ENCODE data around the gene RAB17.

The RAB17 gene

GRCh38 chr2:237575869-237576862, 14.4 kb downstream of the RAB17 start:
- H3K4me1 ChIP-seq (ENCODE audit: control insufficient read depth, insufficient read depth, low read length) = peaks cover 5% of the 10 kb centered on the region; the same call in 1 of the 2 replicates
- no peak overlapping the region for H3K4me3 ChIP-seq (ENCODE audit: low read length)
- H3K9me3 ChIP-seq (ENCODE audit: control insufficient read depth, insufficient read depth, low read length) = no peaks in the 10 kb centered on the region

DNA sequence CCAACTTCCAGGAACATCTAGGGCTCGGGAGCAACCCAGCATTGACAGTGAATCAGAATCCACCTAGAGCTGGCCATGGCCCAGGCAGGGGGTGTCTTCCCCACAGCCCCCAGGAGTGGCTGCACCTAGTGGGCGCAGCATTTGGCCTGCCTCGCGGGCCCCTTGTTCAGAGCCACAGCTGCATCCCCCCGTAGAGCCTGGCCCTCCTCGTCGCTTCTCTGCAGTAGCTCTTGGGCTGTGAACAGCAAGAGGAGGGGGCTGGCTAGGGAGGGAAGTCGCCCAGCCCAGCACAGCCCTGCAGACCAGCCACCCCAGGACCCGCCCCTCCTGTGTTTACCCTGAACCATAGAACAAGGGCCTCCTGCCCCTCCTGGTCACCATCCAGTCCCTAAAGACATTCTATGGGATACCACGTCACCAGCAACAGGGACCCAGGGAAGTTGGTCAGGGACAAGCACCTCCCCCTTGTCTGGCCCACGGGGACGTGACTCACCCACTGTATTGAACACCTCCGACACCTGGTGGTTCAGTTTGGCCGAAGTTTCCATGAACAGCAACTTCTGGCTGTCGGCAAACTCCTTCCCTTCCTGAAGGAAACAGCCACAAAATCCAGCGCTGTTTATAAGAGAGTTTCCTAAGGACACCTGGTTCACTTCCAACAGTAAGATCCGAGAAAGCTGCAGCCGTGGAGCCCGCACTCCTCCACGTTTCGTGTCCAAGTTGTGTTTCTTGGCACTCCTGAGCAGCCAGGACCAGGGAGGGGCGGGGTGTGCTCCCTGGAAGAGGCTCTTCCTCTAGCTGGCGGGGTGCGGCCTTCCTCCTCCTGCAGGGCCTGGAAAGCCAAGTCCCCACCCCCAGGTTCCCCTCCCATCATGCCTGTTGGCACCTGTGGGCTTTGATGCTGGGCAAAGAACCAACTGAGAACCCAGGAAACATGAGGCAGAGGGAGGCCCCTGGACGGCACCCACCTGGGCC, 15.4 kb downstream of the RAB17 start:
- DNase-seq (ENCODE audit: low read depth, low spot score) = no peak
- WGBS (ENCODE audit: insufficient coverage, insufficient read length) = no CpG with 5 or more reads among the region's 25 CpGs
- H3K9me3 ChIP-seq (ENCODE audit: control insufficient read depth, insufficient read depth, low read length) = no peaks in the 10 kb centered on the region

More at GRCh38 chr2:237575869-237576862, 14.4 kb downstream of the RAB17 start:
- Histone ChIP-seq H3K27me3 (ENCODE audit: control insufficient read depth, insufficient read depth, low read length) (no peaks in the 10 kb centered on the region), H3K27ac (ENCODE audit: low read length) (no peak overlapping the region), H3K36me3 (ENCODE audit: control insufficient read depth, insufficient read depth, low read length) (peaks cover 12% of the 10 kb centered on the region)
- DNase-seq (ENCODE audit: low read depth, low spot score) = no peak
- no CpG with 5 or more reads among the region's 27 CpGs for WGBS (ENCODE audit: insufficient coverage, insufficient read length)

GRCh38 chr2:237574467-237574866, 16.1 kb downstream of the RAB17 start:
- no CpG with 5 or more reads among the region's 9 CpGs for WGBS (ENCODE audit: insufficient coverage, insufficient read length)
- H3K4me1 ChIP-seq (ENCODE audit: control insufficient read depth, insufficient read depth, low read length) = peaks cover 5% of the 10 kb centered on the region; the same call in 1 of the 2 replicates
- H3K9me3 ChIP-seq (ENCODE audit: control insufficient read depth, insufficient read depth, low read length) = no peaks in the 10 kb centered on the region
- no peak overlapping the region for H3K4me3 ChIP-seq (ENCODE audit: low read length)
- DNase-seq (ENCODE audit: low read depth, low spot score) = no peak
- H3K27ac ChIP-seq (ENCODE audit: low read length) = no peak overlapping the region
- peaks cover 12% of the 10 kb centered on the region for H3K36me3 ChIP-seq (ENCODE audit: control insufficient read depth, insufficient read depth, low read length)
- no peaks in the 10 kb centered on the region for H3K27me3 ChIP-seq (ENCODE audit: control insufficient read depth, insufficient read depth, low read length)

More for the DNA sequence above, 15.4 kb downstream of the RAB17 start:
- Histone ChIP-seq H3K27ac (ENCODE audit: low read length) (no peak overlapping the region), H3K27me3 (ENCODE audit: control insufficient read depth, insufficient read depth, low read length) (no peaks in the 10 kb centered on the region), H3K4me1 (ENCODE audit: control insufficient read depth, insufficient read depth, low read length) (peaks cover 5% of the 10 kb centered on the region; the same call in 1 of the 2 replicates), H3K36me3 (ENCODE audit: control insufficient read depth, insufficient read depth, low read length) (peaks cover 12% of the 10 kb centered on the region), H3K4me3 (ENCODE audit: low read length) (no peak overlapping the region)

GRCh38 chr2:237573721-237574415, 16.7 kb downstream of the RAB17 start:
- no peak overlapping the region for H3K4me3 ChIP-seq (ENCODE audit: low read length)
- H3K4me1 ChIP-seq (ENCODE audit: control insufficient read depth, insufficient read depth, low read length) = peaks cover 5% of the 10 kb centered on the region; the same call in 1 of the 2 replicates
- no peaks in the 10 kb centered on the region for H3K27me3 ChIP-seq (ENCODE audit: control insufficient read depth, insufficient read depth, low read length)
- no peak overlapping the region for H3K27ac ChIP-seq (ENCODE audit: low read length)
- no peaks in the 10 kb centered on the region for H3K9me3 ChIP-seq (ENCODE audit: control insufficient read depth, insufficient read depth, low read length)
- H3K36me3 ChIP-seq (ENCODE audit: control insufficient read depth, insufficient read depth, low read length) = peaks cover 12% of the 10 kb centered on the region
- WGBS (ENCODE audit: insufficient coverage, insufficient read length) = no CpG with 5 or more reads among the region's 8 CpGs
- no peak for DNase-seq (ENCODE audit: low read depth, low spot score)

DNA sequence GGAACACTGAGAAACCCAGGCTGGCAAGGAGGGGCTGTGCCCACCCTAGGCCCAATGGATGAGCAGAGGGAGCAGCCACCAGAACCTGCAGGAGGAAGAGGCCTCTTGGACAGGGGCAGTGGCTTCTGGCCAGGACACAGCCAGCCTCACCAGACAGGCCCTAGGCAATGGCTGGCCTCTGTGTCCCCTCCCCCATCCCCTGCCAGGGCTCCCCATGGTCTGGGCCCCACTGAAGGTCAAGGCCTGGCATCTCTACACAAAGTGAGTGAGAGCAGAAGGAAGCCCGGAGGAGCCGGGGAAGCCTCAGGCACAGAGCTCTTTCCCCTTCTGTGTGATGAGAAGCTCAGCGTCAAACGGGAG, 17.8 kb downstream of the RAB17 start:
- H3K4me3 ChIP-seq (ENCODE audit: low read length) = no peak overlapping the region
- no peaks in the 10 kb centered on the region for H3K27me3 ChIP-seq (ENCODE audit: control insufficient read depth, insufficient read depth, low read length)
- H3K36me3 ChIP-seq (ENCODE audit: control insufficient read depth, insufficient read depth, low read length) = peaks cover 8% of the 10 kb centered on the region
- H3K4me1 ChIP-seq (ENCODE audit: control insufficient read depth, insufficient read depth, low read length) = peaks cover 5% of the 10 kb centered on the region; the same call in 1 of the 2 replicates
- H3K27ac ChIP-seq (ENCODE audit: low read length) = no peak overlapping the region
- no peak for DNase-seq (ENCODE audit: low read depth, low spot score)
- no peaks in the 10 kb centered on the region for H3K9me3 ChIP-seq (ENCODE audit: control insufficient read depth, insufficient read depth, low read length)
- no CpG with 5 or more reads among the region's 4 CpGs for WGBS (ENCODE audit: insufficient coverage, insufficient read length)

DNA sequence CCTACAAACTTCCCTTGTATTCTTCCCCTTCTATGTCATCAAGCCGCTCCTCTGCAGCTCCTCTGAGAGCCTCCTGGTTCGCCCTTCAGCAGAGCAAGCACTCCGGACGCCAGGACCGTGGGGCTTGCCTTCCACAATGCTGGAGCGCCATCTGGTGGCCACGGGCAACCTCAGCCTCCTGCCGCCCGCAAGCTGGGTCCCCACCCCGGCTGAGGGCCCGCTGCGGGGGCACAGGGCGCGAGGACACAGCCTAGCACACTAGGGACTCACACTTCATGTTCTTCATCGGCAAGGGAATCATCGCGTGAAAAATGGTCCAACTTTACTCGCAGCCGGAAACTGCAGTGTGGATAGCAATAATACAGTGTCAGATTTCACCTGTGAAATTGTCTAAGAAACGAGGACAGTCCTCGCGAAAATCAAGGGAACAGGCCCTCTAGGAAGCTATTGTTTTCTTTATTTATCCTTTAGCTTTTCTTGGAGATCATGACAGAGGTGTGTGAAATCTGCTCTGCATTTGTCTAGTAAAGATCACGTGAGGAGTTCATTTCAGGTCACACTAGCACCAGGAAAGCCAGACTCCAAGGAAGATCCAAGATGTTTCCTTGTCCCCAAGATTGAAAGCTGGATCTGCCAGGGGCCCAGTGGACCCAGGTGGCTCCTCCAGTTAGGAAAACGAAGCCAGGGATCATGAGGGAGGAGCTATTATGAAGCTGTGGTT, 18.4 kb downstream of the RAB17 start:
- Histone ChIP-seq H3K9me3 (ENCODE audit: control insufficient read depth, insufficient read depth, low read length) (no peaks in the 10 kb centered on the region), H3K36me3 (ENCODE audit: control insufficient read depth, insufficient read depth, low read length) (peaks cover 4% of the 10 kb centered on the region), H3K4me3 (ENCODE audit: low read length) (no peak overlapping the region), H3K4me1 (ENCODE audit: control insufficient read depth, insufficient read depth, low read length) (peaks cover 5% of the 10 kb centered on the region; the same call in 1 of the 2 replicates), H3K27me3 (ENCODE audit: control insufficient read depth, insufficient read depth, low read length) (no peaks in the 10 kb centered on the region), H3K27ac (ENCODE audit: low read length) (no peak overlapping the region)
- no CpG with 5 or more reads among the region's 24 CpGs for WGBS (ENCODE audit: insufficient coverage, insufficient read length)
- DNase-seq (ENCODE audit: low read depth, low spot score) = peak; percentile 77

GRCh38 chr2:237571551-237571950, 19.0 kb downstream of the RAB17 start:
- no peak for DNase-seq (ENCODE audit: low read depth, low spot score)
- no peaks in the 10 kb centered on the region; the same call in none of the 2 replicates for H3K36me3 ChIP-seq (ENCODE audit: control insufficient read depth, insufficient read depth, low read length)
- no CpG with 5 or more reads among the region's 7 CpGs for WGBS (ENCODE audit: insufficient coverage, insufficient read length)
- no peak overlapping the region for H3K27ac ChIP-seq (ENCODE audit: low read length)
- H3K4me3 ChIP-seq (ENCODE audit: low read length) = no peak overlapping the region
- H3K4me1 ChIP-seq (ENCODE audit: control insufficient read depth, insufficient read depth, low read length) = peaks cover 5% of the 10 kb centered on the region; the same call in 1 of the 2 replicates
- no peaks in the 10 kb centered on the region for H3K9me3 ChIP-seq (ENCODE audit: control insufficient read depth, insufficient read depth, low read length)
- no peaks in the 10 kb centered on the region for H3K27me3 ChIP-seq (ENCODE audit: control insufficient read depth, insufficient read depth, low read length)

DNA sequence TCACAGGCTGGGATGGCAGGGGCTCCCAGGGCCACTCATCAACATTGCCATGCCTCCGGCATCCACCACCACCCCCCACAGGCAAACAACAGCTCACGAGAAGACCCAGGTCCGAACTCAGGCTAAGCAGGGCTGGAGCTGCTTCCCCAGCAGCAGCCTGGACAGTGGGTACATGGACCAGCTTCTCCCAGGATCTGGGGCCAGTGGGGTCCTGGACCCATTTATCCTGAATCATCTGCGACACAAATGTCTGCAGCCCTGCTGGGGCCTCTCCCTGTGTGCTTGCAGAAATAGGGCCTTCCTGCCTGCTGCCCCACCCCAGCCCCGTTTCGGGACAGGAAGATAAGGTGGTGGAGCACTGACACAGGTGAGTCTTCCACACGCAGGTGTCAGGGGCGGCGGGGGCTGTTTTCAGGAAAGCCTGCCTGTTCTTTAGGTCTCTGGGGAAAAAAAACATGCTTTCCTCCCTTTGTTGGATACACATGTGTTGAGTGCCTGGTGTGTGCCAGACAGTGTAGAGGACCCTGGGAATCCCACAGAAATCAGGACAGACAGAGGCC, 19.7 kb downstream of the RAB17 start:
- Histone ChIP-seq H3K9me3 (ENCODE audit: control insufficient read depth, insufficient read depth, low read length) (no peaks in the 10 kb centered on the region), H3K36me3 (ENCODE audit: control insufficient read depth, insufficient read depth, low read length) (no peaks in the 10 kb centered on the region; the same call in 1 of the 2 replicates), H3K27ac (ENCODE audit: low read length) (no peak overlapping the region), H3K4me1 (ENCODE audit: control insufficient read depth, insufficient read depth, low read length) (peaks cover 5% of the 10 kb centered on the region; the same call in 1 of the 2 replicates), H3K4me3 (ENCODE audit: low read length) (no peak overlapping the region), H3K27me3 (ENCODE audit: control insufficient read depth, insufficient read depth, low read length) (no peaks in the 10 kb centered on the region)
- WGBS (ENCODE audit: insufficient coverage, insufficient read length) = no CpG with 5 or more reads among the region's 9 CpGs
- DNase-seq (ENCODE audit: low read depth, low spot score) = no peak

- WGBS (ENCODE audit: insufficient coverage, insufficient read length) = no CpG with 5 or more reads among the region's 3 CpGs
- no peaks in the 10 kb centered on the region for H3K27me3 ChIP-seq (ENCODE audit: control insufficient read depth, insufficient read depth, low read length)
- DNase-seq (ENCODE audit: low read depth, low spot score) = no peak
- no peak overlapping the region for H3K27ac ChIP-seq (ENCODE audit: low read length)
- H3K36me3 ChIP-seq (ENCODE audit: control insufficient read depth, insufficient read depth, low read length) = no peaks in the 10 kb centered on the region
- H3K4me3 ChIP-seq (ENCODE audit: low read length) = no peak overlapping the region
- peaks cover 5% of the 10 kb centered on the region; the same call in 1 of the 2 replicates for H3K4me1 ChIP-seq (ENCODE audit: control insufficient read depth, insufficient read depth, low read length)
- no peaks in the 10 kb centered on the region for H3K9me3 ChIP-seq (ENCODE audit: control insufficient read depth, insufficient read depth, low read length)
Measured at GRCh38 chr2:237569896-237570295, 20.6 kb downstream of the RAB17 start.
